BJ (cell line): ENCODE data around the gene YJU2. TPM values are rescaled to one million over a fixed set of nuclear protein-coding genes. Genes with fewer than 3 reads are reported as not detected.
A peak's percentile ranks its signal among the peaks of the same experiment; 100 is the strongest.

Experiments
- CTCF ChIA-PET: fragments of 350-600 bp; formaldehyde crosslinking; extraction: SDS; loops from one replicate; lab custom pipeline; 2021; ENCODE audit warnings: antibody characterized with exemption, inconsistent platforms; lab: Yijun Ruan, JAX
- POLR2A ChIA-PET: fragments of 300-600 bp; sonication (Branson Sonifier 250); formaldehyde crosslinking; extraction: SDS; loops from one replicate; lab custom pipeline; 2021; ENCODE audit warnings: antibody characterized with exemption; lab: Charles Lee
- DNase-seq: peaks from one replicate; pipeline ENCODE4 v3.0.0-alpha.2; 2011; ENCODE audit warnings: low read depth
- H3K27me3 ChIP-seq: 2 replicates; pipeline ENCODE4 v1.6.0; 2011; ENCODE audit warnings: low read length; ENCODE audit not compliant: control insufficient read depth, insufficient read depth
- H3K36me3 ChIP-seq: 2 replicates; pipeline ENCODE4 v1.5.1; 2011; ENCODE audit warnings: low read length; ENCODE audit not compliant: control insufficient read depth, insufficient read depth
- H3K4me3 ChIP-seq: 2 replicates; pipeline ENCODE4 v1.5.1; 2011; ENCODE audit warnings: low read depth, mild to moderate bottlenecking, control low read depth, low read length
- polyA plus RNA-seq: library from polyadenylated mRNA; depleted of rRNA; stranded (reverse); fragments of >200 nt; gene quantifications from 2 replicates; pipeline ENCODE4 v1.2.3, GENCODE V29; 2011
- TF ChIP-seq, protein P1 (sequence below): IDR thresholded peaks from 2 replicates; pipeline ENCODE4 v1.5.1; 2011; ENCODE audit warnings: low read depth, mild to moderate bottlenecking, control low read depth, inconsistent platforms, low read length, moderate library complexity; ENCODE audit not compliant: insufficient read depth

The YJU2 gene
- polyA plus RNA-seq, 1 experiment = 14.5 TPM

- Histone ChIP-seq H3K36me3 (no peaks in the 10 kb centered on the region), H3K4me3 (no peak overlapping the region), H3K27me3 (peaks cover 4% of the 10 kb centered on the region)
- DNase-seq = no peak
- ChIA-PET POLR2A (no interaction called here), CTCF (interaction anchor here (1.0 to 3.3 kb wide), 3 partner anchors 8 to 378 kb away, joined by 4 to 19 read pairs (median 4); no protein-coding TSS in a partner anchor)
- TF ChIP-seq, protein P1, sequence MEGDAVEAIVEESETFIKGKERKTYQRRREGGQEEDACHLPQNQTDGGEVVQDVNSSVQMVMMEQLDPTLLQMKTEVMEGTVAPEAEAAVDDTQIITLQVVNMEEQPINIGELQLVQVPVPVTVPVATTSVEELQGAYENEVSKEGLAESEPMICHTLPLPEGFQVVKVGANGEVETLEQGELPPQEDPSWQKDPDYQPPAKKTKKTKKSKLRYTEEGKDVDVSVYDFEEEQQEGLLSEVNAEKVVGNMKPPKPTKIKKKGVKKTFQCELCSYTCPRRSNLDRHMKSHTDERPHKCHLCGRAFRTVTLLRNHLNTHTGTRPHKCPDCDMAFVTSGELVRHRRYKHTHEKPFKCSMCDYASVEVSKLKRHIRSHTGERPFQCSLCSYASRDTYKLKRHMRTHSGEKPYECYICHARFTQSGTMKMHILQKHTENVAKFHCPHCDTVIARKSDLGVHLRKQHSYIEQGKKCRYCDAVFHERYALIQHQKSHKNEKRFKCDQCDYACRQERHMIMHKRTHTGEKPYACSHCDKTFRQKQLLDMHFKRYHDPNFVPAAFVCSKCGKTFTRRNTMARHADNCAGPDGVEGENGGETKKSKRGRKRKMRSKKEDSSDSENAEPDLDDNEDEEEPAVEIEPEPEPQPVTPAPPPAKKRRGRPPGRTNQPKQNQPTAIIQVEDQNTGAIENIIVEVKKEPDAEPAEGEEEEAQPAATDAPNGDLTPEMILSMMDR = no peak
Measured at GRCh38 chr19:4199699-4200293, 47.1 kb upstream of the YJU2 start.

DNA sequence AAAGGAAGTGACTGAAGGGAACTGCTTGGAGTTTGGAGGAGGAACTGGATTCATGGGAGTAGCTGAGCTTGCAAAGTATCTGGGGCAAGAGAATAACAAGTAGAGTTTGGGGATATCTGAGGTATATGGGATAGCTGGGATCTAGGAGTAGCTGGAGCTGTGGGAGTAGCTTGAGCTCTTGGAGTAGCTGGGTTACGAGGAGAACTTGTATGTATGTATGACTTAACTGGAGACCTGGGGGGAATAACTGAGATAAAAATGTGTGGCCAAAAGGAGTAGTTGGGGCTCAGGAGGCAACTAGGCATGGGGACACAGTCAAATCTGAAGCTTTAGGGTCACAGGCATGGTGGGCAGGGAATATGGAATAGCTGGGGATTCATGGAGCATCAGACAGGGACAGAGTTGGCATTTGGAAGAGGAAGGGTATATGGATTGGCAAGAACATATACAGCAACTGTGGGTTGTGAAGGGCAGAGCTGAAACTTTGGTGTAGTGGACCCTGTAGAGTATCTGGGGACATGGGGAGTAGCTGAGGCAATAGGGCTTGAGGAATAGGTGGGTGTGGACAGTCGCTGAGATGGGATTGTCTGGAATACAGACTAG lies 45.8 kb upstream of the YJU2 start:
- Histone ChIP-seq H3K27me3 (peaks cover 4% of the 10 kb centered on the region), H3K4me3 (no peak overlapping the region), H3K36me3 (no peaks in the 10 kb centered on the region)
- TF ChIP-seq, protein P1 = no peak
- DNase-seq = no peak
- ChIA-PET POLR2A (no interaction called here), CTCF (interaction anchor here (0.6 to 3.3 kb wide), 7 partner anchors 12 to 215 kb away, joined by 3 to 19 read pairs (median 8); partner anchors contain the start of gene EEF2)

DNA sequence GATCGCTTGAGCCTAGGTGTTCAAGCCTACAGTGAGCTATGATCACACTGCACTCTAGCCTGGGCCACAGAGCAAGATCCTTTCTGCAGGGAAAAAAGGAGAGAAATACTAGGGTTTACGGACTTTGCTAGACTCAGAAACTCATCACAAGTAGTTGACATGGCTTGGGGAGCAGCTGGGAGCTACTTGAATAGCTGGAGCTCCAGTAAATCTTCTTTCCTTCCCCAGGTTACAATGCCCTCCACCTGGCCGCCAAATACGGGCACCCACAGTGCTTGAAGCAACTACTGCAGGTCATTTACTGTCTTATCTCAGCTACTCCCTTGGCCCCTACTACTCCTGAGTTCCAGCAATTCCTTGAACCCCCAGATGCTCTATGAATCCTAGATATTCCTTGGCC lies 45.1 kb upstream of the YJU2 start:
- POLR2A ChIA-PET = no interaction called here
- Histone ChIP-seq H3K4me3 (no peak overlapping the region), H3K36me3 (no peaks in the 10 kb centered on the region), H3K27me3 (peaks cover 4% of the 10 kb centered on the region)
- DNase-seq = no peak
- TF ChIP-seq, protein P1 = no peak
- CTCF ChIA-PET = interaction anchor here (1.0 to 3.3 kb wide), 8 partner anchors 11 to 216 kb away, joined by 3 to 19 read pairs (median 6); partner anchors contain the start of gene EEF2

DNA sequence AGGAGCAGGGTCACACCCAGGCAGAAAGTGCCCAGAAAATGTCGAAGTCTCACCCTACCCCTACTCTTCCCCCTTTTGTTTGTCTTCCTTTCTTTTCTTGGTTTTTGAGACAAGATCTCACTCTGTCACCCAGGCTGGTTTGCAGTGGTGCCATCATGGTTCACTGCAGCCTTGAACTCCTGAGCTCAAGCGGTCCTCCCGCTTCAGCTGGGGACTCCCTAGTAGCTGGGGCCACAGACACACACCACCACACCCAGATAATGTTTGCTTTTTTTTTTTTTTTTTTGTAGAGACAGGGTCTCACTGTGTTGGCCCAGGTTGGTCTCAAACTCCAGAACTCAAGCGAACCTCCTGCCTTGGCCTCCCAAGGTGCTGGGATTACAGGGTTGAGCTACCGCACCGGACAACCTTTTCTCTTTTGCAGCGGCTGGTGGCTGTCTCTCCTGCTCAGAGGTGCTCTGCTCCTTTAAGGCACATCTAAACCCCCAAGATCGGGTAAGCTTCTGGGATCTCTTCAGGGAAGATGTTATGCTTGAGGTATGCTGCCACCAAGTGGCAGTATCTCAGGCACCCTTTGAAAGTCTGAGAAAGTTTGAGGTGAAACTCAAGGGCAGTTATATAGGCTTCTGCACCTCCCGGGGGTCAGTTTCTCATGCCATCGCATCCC lies 39.9 kb upstream of the YJU2 start:
- ChIA-PET CTCF (interaction anchor here (0.6 to 1.6 kb wide), 7 partner anchors 13 to 238 kb away, joined by 3 to 4 read pairs (median 3); partner anchors contain the start of gene EEF2), POLR2A (no interaction called here)
- H3K36me3 ChIP-seq = no peaks in the 10 kb centered on the region
- DNase-seq = no peak
- TF ChIP-seq, protein P1 = peak; percentile 37
- no peak overlapping the region for H3K4me3 ChIP-seq
- no peaks in the 10 kb centered on the region for H3K27me3 ChIP-seq
